ENCODE measurements around the gene SETD5. TPM values are rescaled to one million over a fixed set of nuclear protein-coding genes. Genes with fewer than 3 reads are reported as not detected.
A peak's percentile ranks its signal among the peaks of the same experiment; 100 is the strongest.

SETD5 gene
- total and polyA plus RNA-seq, 2 experiments from 2014 or later, result 143 to 172 TPM

GRCh38 chr3:9448071-9448470 lies 50.7 kb downstream of the SETD5 start:
- no peak for ATAC-seq
- H4K20me1 ChIP-seq (replicated peaks; ENCODE audit: insufficient read depth), result peaks cover 55% of the 10 kb centered on the region
- peaks cover 38% of the 10 kb centered on the region for H3K79me2 ChIP-seq (replicated peaks; ENCODE audit: insufficient read depth)
- H3K9me2 ChIP-seq (ENCODE audit: insufficient read depth), result no peaks in the 10 kb centered on the region
- TF ChIP-seq, protein P1, sequence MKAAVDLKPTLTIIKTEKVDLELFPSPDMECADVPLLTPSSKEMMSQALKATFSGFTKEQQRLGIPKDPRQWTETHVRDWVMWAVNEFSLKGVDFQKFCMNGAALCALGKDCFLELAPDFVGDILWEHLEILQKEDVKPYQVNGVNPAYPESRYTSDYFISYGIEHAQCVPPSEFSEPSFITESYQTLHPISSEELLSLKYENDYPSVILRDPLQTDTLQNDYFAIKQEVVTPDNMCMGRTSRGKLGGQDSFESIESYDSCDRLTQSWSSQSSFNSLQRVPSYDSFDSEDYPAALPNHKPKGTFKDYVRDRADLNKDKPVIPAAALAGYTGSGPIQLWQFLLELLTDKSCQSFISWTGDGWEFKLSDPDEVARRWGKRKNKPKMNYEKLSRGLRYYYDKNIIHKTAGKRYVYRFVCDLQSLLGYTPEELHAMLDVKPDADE (IDR thresholded peaks at IDR 0.05), result no peak
- no peak for TF ChIP-seq JUNB (IDR thresholded peaks at IDR 0.05; ENCODE audit: unreplicated experiment)
- TF ChIP-seq ZNF331 (CRISPR knock-in tag; IDR thresholded peaks at IDR 0.05; ENCODE audit: low read depth), result no peak
- TF ChIP-seq EZH2 (IDR thresholded peaks at IDR 0.05; ENCODE audit: low read depth, unreplicated experiment), result no peak
- no peak for TF ChIP-seq POLR2AphosphoS5 (IDR thresholded peaks at IDR 0.05; ENCODE audit: low read depth)
- TF ChIP-seq NANOG (IDR thresholded peaks at IDR 0.05; ENCODE audit: borderline replicate concordance), result no peak
- no peak for TF ChIP-seq CREB1 (CRISPR knock-in tag; IDR thresholded peaks at IDR 0.05; ENCODE audit: low read depth)
- TF ChIP-seq EZH2phosphoT487 (IDR thresholded peaks at IDR 0.05; ENCODE audit: unreplicated experiment), result no peak
- TF ChIP-seq ZNF114 (CRISPR knock-in tag; IDR thresholded peaks at IDR 0.05), result no peak
- TF ChIP-seq, protein P2, sequence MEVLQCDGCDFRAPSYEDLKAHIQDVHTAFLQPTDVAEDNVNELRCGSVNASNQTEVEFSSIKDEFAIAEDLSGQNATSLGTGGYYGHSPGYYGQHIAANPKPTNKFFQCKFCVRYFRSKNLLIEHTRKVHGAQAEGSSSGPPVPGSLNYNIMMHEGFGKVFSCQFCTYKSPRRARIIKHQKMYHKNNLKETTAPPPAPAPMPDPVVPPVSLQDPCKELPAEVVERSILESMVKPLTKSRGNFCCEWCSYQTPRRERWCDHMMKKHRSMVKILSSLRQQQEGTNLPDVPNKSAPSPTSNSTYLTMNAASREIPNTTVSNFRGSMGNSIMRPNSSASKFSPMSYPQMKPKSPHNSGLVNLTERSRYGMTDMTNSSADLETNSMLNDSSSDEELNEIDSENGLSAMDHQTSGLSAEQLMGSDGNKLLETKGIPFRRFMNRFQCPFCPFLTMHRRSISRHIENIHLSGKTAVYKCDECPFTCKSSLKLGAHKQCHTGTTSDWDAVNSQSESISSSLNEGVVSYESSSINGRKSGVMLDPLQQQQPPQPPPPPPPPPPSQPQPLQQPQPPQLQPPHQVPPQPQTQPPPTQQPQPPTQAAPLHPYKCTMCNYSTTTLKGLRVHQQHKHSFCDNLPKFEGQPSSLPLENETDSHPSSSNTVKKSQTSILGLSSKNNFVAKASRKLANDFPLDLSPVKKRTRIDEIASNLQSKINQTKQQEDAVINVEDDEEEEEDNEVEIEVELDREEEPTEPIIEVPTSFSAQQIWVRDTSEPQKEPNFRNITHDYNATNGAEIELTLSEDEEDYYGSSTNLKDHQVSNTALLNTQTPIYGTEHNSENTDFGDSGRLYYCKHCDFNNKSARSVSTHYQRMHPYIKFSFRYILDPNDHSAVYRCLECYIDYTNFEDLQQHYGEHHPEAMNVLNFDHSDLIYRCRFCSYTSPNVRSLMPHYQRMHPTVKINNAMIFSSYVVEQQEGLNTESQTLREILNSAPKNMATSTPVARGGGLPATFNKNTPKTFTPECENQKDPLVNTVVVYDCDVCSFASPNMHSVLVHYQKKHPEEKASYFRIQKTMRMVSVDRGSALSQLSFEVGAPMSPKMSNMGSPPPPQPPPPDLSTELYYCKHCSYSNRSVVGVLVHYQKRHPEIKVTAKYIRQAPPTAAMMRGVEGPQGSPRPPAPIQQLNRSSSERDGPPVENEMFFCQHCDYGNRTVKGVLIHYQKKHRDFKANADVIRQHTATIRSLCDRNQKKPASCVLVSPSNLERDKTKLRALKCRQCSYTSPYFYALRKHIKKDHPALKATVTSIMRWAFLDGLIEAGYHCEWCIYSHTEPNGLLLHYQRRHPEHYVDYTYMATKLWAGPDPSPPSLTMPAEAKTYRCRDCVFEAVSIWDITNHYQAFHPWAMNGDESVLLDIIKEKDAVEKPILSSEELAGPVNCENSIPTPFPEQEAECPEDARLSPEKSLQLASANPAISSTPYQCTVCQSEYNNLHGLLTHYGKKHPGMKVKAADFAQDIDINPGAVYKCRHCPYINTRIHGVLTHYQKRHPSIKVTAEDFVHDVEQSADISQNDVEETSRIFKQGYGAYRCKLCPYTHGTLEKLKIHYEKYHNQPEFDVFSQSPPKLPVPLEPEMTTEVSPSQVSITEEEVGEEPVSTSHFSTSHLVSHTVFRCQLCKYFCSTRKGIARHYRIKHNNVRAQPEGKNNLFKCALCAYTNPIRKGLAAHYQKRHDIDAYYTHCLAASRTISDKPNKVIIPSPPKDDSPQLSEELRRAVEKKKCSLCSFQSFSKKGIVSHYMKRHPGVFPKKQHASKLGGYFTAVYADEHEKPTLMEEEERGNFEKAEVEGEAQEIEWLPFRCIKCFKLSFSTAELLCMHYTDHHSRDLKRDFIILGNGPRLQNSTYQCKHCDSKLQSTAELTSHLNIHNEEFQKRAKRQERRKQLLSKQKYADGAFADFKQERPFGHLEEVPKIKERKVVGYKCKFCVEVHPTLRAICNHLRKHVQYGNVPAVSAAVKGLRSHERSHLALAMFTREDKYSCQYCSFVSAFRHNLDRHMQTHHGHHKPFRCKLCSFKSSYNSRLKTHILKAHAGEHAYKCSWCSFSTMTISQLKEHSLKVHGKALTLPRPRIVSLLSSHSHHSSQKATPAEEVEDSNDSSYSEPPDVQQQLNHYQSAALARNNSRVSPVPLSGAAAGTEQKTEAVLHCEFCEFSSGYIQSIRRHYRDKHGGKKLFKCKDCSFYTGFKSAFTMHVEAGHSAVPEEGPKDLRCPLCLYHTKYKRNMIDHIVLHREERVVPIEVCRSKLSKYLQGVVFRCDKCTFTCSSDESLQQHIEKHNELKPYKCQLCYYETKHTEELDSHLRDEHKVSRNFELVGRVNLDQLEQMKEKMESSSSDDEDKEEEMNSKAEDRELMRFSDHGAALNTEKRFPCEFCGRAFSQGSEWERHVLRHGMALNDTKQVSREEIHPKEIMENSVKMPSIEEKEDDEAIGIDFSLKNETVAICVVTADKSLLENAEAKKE (CRISPR knock-in tag; IDR thresholded peaks at IDR 0.05), result no peak
- no peaks in the 10 kb centered on the region for H3K4me1 ChIP-seq (ENCODE audit: insufficient read depth)
- no peak overlapping the region for H3K4me3 ChIP-seq
- DNase-seq (ENCODE audit: low spot score), result no peak
- Mint-ChIP-seq H3K36me3 (ENCODE audit: low read depth) (peaks cover 93% of the 10 kb centered on the region), H3K27me3 (ENCODE audit: insufficient read depth, low read depth, poor library complexity) (peaks cover 1% of the 10 kb centered on the region), H3K9me3 (no peaks in the 10 kb centered on the region), H3K4me1 (no peaks in the 10 kb centered on the region), H3K4me3 (no peak overlapping the region), H3K27ac (peak overlapping the region; percentile 11)
- H3K27me3 ChIP-seq (ENCODE audit: insufficient read depth), result no peaks in the 10 kb centered on the region
- H2AFZ ChIP-seq, result no peak overlapping the region
- peaks cover 87% of the 10 kb centered on the region for H3K36me3 ChIP-seq (ENCODE audit: insufficient read depth)
- H3K27ac ChIP-seq (ENCODE audit: low read depth), result no peak overlapping the region
- no peak overlapping the region for H3K4me2 ChIP-seq
- 0 out of 2 replicates have a peak, but pooled peaks cover 6% of the 10 kb centered on the region for H3F3A ChIP-seq (replicated peaks; ENCODE audit: low read depth)

Data from GM23338 (cell line).